Measurements from ENCODE around the gene SENP7. TPM values are rescaled to one million over a fixed set of nuclear protein-coding genes. Genes with fewer than 3 reads are reported as not detected.

SENP7 gene
- total RNA-seq, 1 experiment from 2014 or later: 17.4 TPM

- BruUV-seq (replicated peaks): no TSS peak
- Histone ChIP-seq H3K27ac (no peak overlapping the region), H3K4me3 (no peak overlapping the region), H4K20me1 (ENCODE audit: insufficient read depth) (no peaks in the 10 kb centered on the region), H3F3A (ENCODE audit: insufficient read depth, low read depth) (no peaks in the 10 kb centered on the region), H3K9me3 (ENCODE audit: insufficient read depth, low read depth) (no peaks in the 10 kb centered on the region), H3K4me2 (no peak overlapping the region), H2AFZ (no peak overlapping the region), H3K36me3 (ENCODE audit: low read depth) (no peaks in the 10 kb centered on the region), H3K4me1 (replicated peaks; ENCODE audit: insufficient read depth) (no peaks in the 10 kb centered on the region), H3K9me2 (ENCODE audit: insufficient read depth) (no peaks in the 10 kb centered on the region), H3K27me3 (ENCODE audit: insufficient read depth, low read depth) (no peaks in the 10 kb centered on the region), H3K79me2 (ENCODE audit: low read depth) (no peaks in the 10 kb centered on the region)
- TF ChIP-seq CTCF (conservative IDR thresholded peaks at IDR 0.05) (no peak), EZH2 (IDR thresholded peaks at IDR 0.05; ENCODE audit: low read depth) (no peak)
- ChIA-PET CTCF (interaction anchor here (0.6 kb wide), 1 partner anchor 15 kb away, joined by 4 read pairs; the partner anchor contains the start of gene SENP7), POLR2A (ENCODE audit: unreplicated experiment) (no interaction called here)
- intact Hi-C loops (cut with micrococcal nuclease; ENCODE audit: unreplicated experiment): no loop called here
- DNase-seq: no peak
Observed at GRCh38 chr3:101497803-101498202, 15.2 kb downstream of the SENP7 start.

GRCh38 chr3:101495552-101495951 is 17.5 kb downstream of the SENP7 start:
- TF ChIP-seq CTCF (conservative IDR thresholded peaks at IDR 0.05): no peak
- TF ChIP-seq EZH2 (IDR thresholded peaks at IDR 0.05; ENCODE audit: low read depth): no peak
- intact Hi-C loops (cut with micrococcal nuclease; ENCODE audit: unreplicated experiment): no loop called here
- Histone ChIP-seq H3K27ac (no peak overlapping the region), H2AFZ (no peak overlapping the region), H3K79me2 (ENCODE audit: low read depth) (no peaks in the 10 kb centered on the region), H3K4me3 (no peak overlapping the region), H3K4me1 (replicated peaks; ENCODE audit: insufficient read depth) (no peaks in the 10 kb centered on the region), H3F3A (ENCODE audit: insufficient read depth, low read depth) (no peaks in the 10 kb centered on the region; the same call in 1 of the 2 replicates), H3K4me2 (no peak overlapping the region), H3K27me3 (ENCODE audit: insufficient read depth, low read depth) (no peaks in the 10 kb centered on the region), H3K36me3 (ENCODE audit: low read depth) (no peaks in the 10 kb centered on the region), H3K9me2 (ENCODE audit: insufficient read depth) (no peaks in the 10 kb centered on the region), H4K20me1 (ENCODE audit: insufficient read depth) (no peaks in the 10 kb centered on the region), H3K9me3 (ENCODE audit: insufficient read depth, low read depth) (no peaks in the 10 kb centered on the region)
- ChIA-PET POLR2A (ENCODE audit: unreplicated experiment) (no interaction called here), CTCF (no interaction called here)
- DNase-seq: no peak
- no TSS peak for BruUV-seq (replicated peaks)

GRCh38 chr3:101484805-101485620 is 28.0 kb downstream of the SENP7 start:
- BruUV-seq (replicated peaks): no TSS peak
- Histone ChIP-seq H4K20me1 (ENCODE audit: insufficient read depth) (no peaks in the 10 kb centered on the region), H3K4me3 (no peak overlapping the region), H2AFZ (no peak overlapping the region), H3K4me1 (replicated peaks; ENCODE audit: insufficient read depth) (peaks cover 8% of the 10 kb centered on the region), H3K36me3 (ENCODE audit: low read depth) (no peaks in the 10 kb centered on the region), H3K27ac (no peak overlapping the region), H3K4me2 (no peak overlapping the region), H3F3A (ENCODE audit: insufficient read depth, low read depth) (no peaks in the 10 kb centered on the region), H3K79me2 (ENCODE audit: low read depth) (0 out of 2 replicates have a peak, but pooled peaks cover 4% of the 10 kb centered on the region), H3K9me3 (ENCODE audit: insufficient read depth, low read depth) (0 out of 2 replicates have a peak, but pooled peaks cover 3% of the 10 kb centered on the region), H3K27me3 (ENCODE audit: insufficient read depth, low read depth) (no peaks in the 10 kb centered on the region), H3K9me2 (ENCODE audit: insufficient read depth) (0 out of 2 replicates have a peak, but pooled peaks cover 3% of the 10 kb centered on the region)
- intact Hi-C loops (cut with micrococcal nuclease; ENCODE audit: unreplicated experiment): no loop called here
- CTCF ChIA-PET: no interaction called here
- TF ChIP-seq EZH2 (IDR thresholded peaks at IDR 0.05; ENCODE audit: low read depth) (no peak), CTCF (conservative IDR thresholded peaks at IDR 0.05) (no peak)
- peak in 1 of 2 experiments; percentile 49 for DNase-seq
- POLR2A ChIA-PET (ENCODE audit: unreplicated experiment): interaction anchor here (0.5 to 0.6 kb wide), 3 partner anchors 9 to 365 kb away, joined by 5 to 8 read pairs (median 6); no protein-coding TSS in a partner anchor

Data from PC-9 (cell line).